H1 (cell line): ENCODE data around the gene EEF2. TPM values are rescaled to one million over a fixed set of nuclear protein-coding genes. Genes with fewer than 3 reads are reported as not detected.

Experiments used
- CTCF ChIA-PET: fragments of 300-600 bp; sonication (Branson Sonifier 250); formaldehyde crosslinking; loops from one replicate; lab custom pipeline; 2021; ENCODE audit not compliant: partially characterized antibody; lab: Charles Lee
- POLR2A ChIA-PET: fragments of 300-600 bp; sonication (Branson Sonifier 250); formaldehyde crosslinking; loops from one replicate; lab custom pipeline; 2021; ENCODE audit warnings: inconsistent platforms; ENCODE audit not compliant: partially characterized antibody; lab: Charles Lee
- DNase-seq, 2 experiments: peaks; one replicate each; pipeline versions ENCODE4 v3.0.0 to v3.0.0-alpha.2; 2010 to 2022; ENCODE audit warnings: low spot score in 2 of 2, low read depth in 1 of 2, mixed read lengths in 1 of 2
- FAIRE-seq: peaks from 2 replicates; lab custom pipeline; 2011; peaks lifted over from hg19 to GRCh38; lab: Jason Lieb, UNC
- H2AFZ ChIP-seq: 2 replicates; pipeline ENCODE4 v1.8.1; 2012; ENCODE audit warnings: low read length, inconsistent platforms
- H2AK5ac ChIP-seq: 2 replicates; pipeline ENCODE4 v1.6.1; 2013; ENCODE audit warnings: low read depth, low read length
- H2BK120ac ChIP-seq: replicated peaks from 2 replicates; pipeline ENCODE3; 2013; ENCODE audit warnings: low read depth, low read length, inconsistent platforms
- H2BK12ac ChIP-seq: 2 replicates; pipeline ENCODE4 v1.6.1; 2013; ENCODE audit warnings: low read depth, low read length
- H2BK15ac ChIP-seq: 2 replicates; pipeline ENCODE4 v1.6.1; 2013; ENCODE audit warnings: low read length
- H2BK20ac ChIP-seq: 2 replicates; pipeline ENCODE4 v1.6.1; 2013; ENCODE audit warnings: low read length
- H2BK5ac ChIP-seq: 2 replicates; pipeline ENCODE4 v1.6.1; 2013; ENCODE audit warnings: low read depth, low read length
- H3K14ac ChIP-seq: 2 replicates; pipeline ENCODE4 v1.6.1; 2013; ENCODE audit warnings: inconsistent platforms; ENCODE audit not compliant: insufficient read length
- H3K18ac ChIP-seq: 2 replicates; pipeline ENCODE4 v1.6.1; 2013; ENCODE audit warnings: low read length; ENCODE audit errors: extremely low read depth
- H3K23ac ChIP-seq: 2 replicates; pipeline ENCODE4 v1.6.1; 2013; ENCODE audit warnings: inconsistent platforms; ENCODE audit not compliant: insufficient read length
- H3K23me2 ChIP-seq: 2 replicates; pipeline ENCODE4 v1.6.1; 2013; ENCODE audit warnings: low read depth, low read length
- H3K27ac ChIP-seq: 2 replicates; pipeline ENCODE4 v1.6.1; 2011; ENCODE audit warnings: low read depth, low read length, inconsistent platforms
- H3K27me3 ChIP-seq, 4 experiments: replicated peaks in 1 of 4; 1 replicate in 1 of 4; 2 replicates in 3 of 4; pipeline versions ENCODE4 v1.6.1 to v1.8.1; 2011 to 2013; ENCODE audit warnings: low read length in 3 of 4, mild to moderate bottlenecking in 3 of 4, inconsistent platforms in 2 of 4, mixed read lengths in 2 of 4, moderate library complexity in 1 of 4; ENCODE audit not compliant: control insufficient read depth in 3 of 4, insufficient read depth in 3 of 4; ENCODE audit errors: extremely low read depth in 1 of 4
- H3K36me3 ChIP-seq, 4 experiments: 2 replicates each; pipeline versions ENCODE4 v1.6.1 to v1.8.1; 2011 to 2013; ENCODE audit warnings: mild to moderate bottlenecking in 4 of 4, low read length in 3 of 4, moderate library complexity in 2 of 4, control low read depth in 1 of 4, inconsistent platforms in 1 of 4; ENCODE audit not compliant: insufficient read depth in 4 of 4, control insufficient read depth in 2 of 4
- H3K4ac ChIP-seq: replicated peaks from 2 replicates; pipeline ENCODE3; 2013; ENCODE audit warnings: low read length, low read depth, mixed read lengths, inconsistent platforms; ENCODE audit not compliant: insufficient read length
- H3K4me1 ChIP-seq, 4 experiments: replicated peaks in 1 of 4; 1 replicate in 1 of 4; 2 replicates in 3 of 4; pipeline versions ENCODE4 v1.6.1 to v1.8.1; 2011 to 2013; ENCODE audit warnings: low read length in 3 of 4, inconsistent platforms in 2 of 4, mixed read lengths in 1 of 4; ENCODE audit not compliant: insufficient read depth in 4 of 4, control insufficient read depth in 3 of 4
- H3K4me2 ChIP-seq, 2 experiments: 2 replicates each; pipeline versions ENCODE4 v1.6.1 to v1.8.1; 2011 to 2013; ENCODE audit warnings: low read depth in 2 of 2, low read length in 2 of 2, control low read depth in 1 of 2, inconsistent platforms in 1 of 2, mild to moderate bottlenecking in 1 of 2; ENCODE audit not compliant: insufficient read depth in 1 of 2
- H3K4me3 ChIP-seq, 4 experiments: fragments of 200-600, 300-600 bp in 1 of 4; sonication (generic), shearing (Covaris generic), sonication (Bioruptor Twin) in 1 of 4; 2 replicates each; pipeline versions ENCODE4 v1.5.1 to v1.8.1; 2011 to 2016; ENCODE audit warnings: low read length in 4 of 4, low read depth in 3 of 4, control low read depth in 2 of 4, inconsistent platforms in 2 of 4, mild to moderate bottlenecking in 2 of 4, mixed read lengths in 1 of 4, moderate library complexity in 1 of 4; ENCODE audit not compliant: insufficient read depth in 2 of 4; ENCODE audit errors: extremely low read depth in 1 of 4
- H3K56ac ChIP-seq: replicated peaks from 2 replicates; pipeline ENCODE3; 2013; ENCODE audit warnings: low read depth, mild to moderate bottlenecking, mixed read lengths, low read length, inconsistent platforms; ENCODE audit not compliant: insufficient read length
- H3K79me1 ChIP-seq: 2 replicates; pipeline ENCODE4 v1.6.1; 2013; ENCODE audit warnings: low read depth, low read length, control low read depth
- H3K79me2 ChIP-seq, 2 experiments: 2 replicates each; pipeline versions ENCODE4 v1.6.1 to v1.8.1; 2012 to 2013; ENCODE audit warnings: low read length in 2 of 2, mild to moderate bottlenecking in 2 of 2, inconsistent platforms in 1 of 2; ENCODE audit not compliant: insufficient read depth in 2 of 2, control insufficient read depth in 1 of 2
- H3K9ac ChIP-seq, 4 experiments: replicated peaks in 1 of 4; 1 replicate in 1 of 4; 2 replicates in 3 of 4; pipeline versions ENCODE4 v1.6.1 to v1.8.1; 2011 to 2013; ENCODE audit warnings: low read depth in 3 of 4, low read length in 3 of 4, control low read depth in 2 of 4, mild to moderate bottlenecking in 2 of 4, moderate library complexity in 2 of 4, inconsistent platforms in 1 of 4; ENCODE audit errors: extremely low read depth in 1 of 4
- H3K9me3 ChIP-seq, 2 experiments: 2 replicates each; pipeline versions ENCODE4 v1.6.1 to v1.8.1; 2012 to 2013; ENCODE audit warnings: mild to moderate bottlenecking in 2 of 2, moderate library complexity in 2 of 2, control low read depth in 1 of 2, inconsistent platforms in 1 of 2, low read depth in 1 of 2, low read length in 1 of 2, mixed read lengths in 1 of 2; ENCODE audit not compliant: insufficient read depth in 2 of 2
- H4K20me1 ChIP-seq, 2 experiments: replicated peaks in 1 of 2; 2 replicates each; pipeline versions ENCODE3 to v1.8.1; 2011 to 2013; ENCODE audit warnings: inconsistent platforms in 2 of 2, low read length in 2 of 2, mild to moderate bottlenecking in 1 of 2; ENCODE audit not compliant: insufficient read depth in 2 of 2, control insufficient read depth in 1 of 2
- H4K5ac ChIP-seq: 2 replicates; pipeline ENCODE4 v1.6.1; 2013; ENCODE audit warnings: low read length, low read depth, mixed read lengths, inconsistent platforms; ENCODE audit not compliant: insufficient read length
- H4K8ac ChIP-seq: 2 replicates; pipeline ENCODE4 v1.8.0; 2013; ENCODE audit warnings: mild to moderate bottlenecking, moderate library complexity, low read length, inconsistent platforms; ENCODE audit not compliant: insufficient read depth; ENCODE audit errors: extremely low read depth
- H4K91ac ChIP-seq: replicated peaks from 2 replicates; pipeline ENCODE3; 2013; ENCODE audit warnings: low read length, mixed read lengths, inconsistent platforms; ENCODE audit not compliant: insufficient read length
- CTBP2 ChIP-seq: IDR thresholded peaks from 2 replicates; pipeline ENCODE4 v1.7.0; 2011; ENCODE audit warnings: borderline replicate concordance, mild to moderate bottlenecking, moderate library complexity, mixed read lengths, low read length; ENCODE audit not compliant: insufficient read depth, insufficient read length
- KDM1A ChIP-seq: fragments of 200-600, 300-600 bp; sonication (generic); IDR thresholded peaks from 2 replicates; pipeline ENCODE4 v1.7.1; 2016; ENCODE audit warnings: mild to moderate bottlenecking, low read length, borderline replicate concordance
- POU5F1 ChIP-seq: IDR thresholded peaks from 2 replicates; pipeline ENCODE4 v1.6.1; 2011; ENCODE audit warnings: low read depth, mild to moderate bottlenecking, low read length, moderate library complexity
- SIX5 ChIP-seq: IDR thresholded peaks from 2 replicates; pipeline ENCODE4 v1.6.1; 2011; ENCODE audit warnings: mild to moderate bottlenecking, low read depth, low read length
- WGBS, 2 experiments: shearing (Covaris generic) in 1 of 2; methylation state at CpG; one replicate each; pipeline versions ENCODE4 v1.1.6 to v1.1.7; 2013 to 2015; ENCODE audit warnings: low lambda C conversion rate in 2 of 2, mixed read lengths in 2 of 2, inconsistent platforms in 1 of 2, low coverage in 1 of 2, missing lambda C conversion rate in 1 of 2; ENCODE audit not compliant: insufficient replicate concordance in 2 of 2, insufficient coverage in 1 of 2, insufficient read length in 1 of 2; ENCODE audit errors: extremely low coverage in 1 of 2, missing lambda C conversion rate in 1 of 2; 5-methylcytosine and 5-hydroxymethylcytosine counted together
- polyA plus RNA-seq, 7 experiments: library from polyadenylated mRNA; depleted of rRNA in 3 of 7; stranded (reverse) in 5 of 7; unstranded in 2 of 7; fragments of >200 nt in 5 of 7; fragments of 200-250 nt in 2 of 7; gene quantifications; 1 replicate in 5 of 7; 2 replicates in 1 of 7; 4 replicates in 1 of 7; pipeline versions ENCODE4 v1.2.1 to v1.2.3, GENCODE V29; 2011 to 2013; ENCODE audit warnings: missing spikeins in 2 of 7, mixed read lengths in 2 of 7
- total RNA-seq: library from RNA; stranded (reverse); fragmentation: NEBNext Ultra II Directional; extraction: Animal tissue kit (Norgen Biotek cat#: 25700); gene quantifications from 2 replicates; pipeline ENCODE4 v1.2.1, GENCODE V29; 2021

The EEF2 gene
- total and polyA plus RNA-seq, 2 of the 8 experiments (the other 6 are each of a cell fraction or from before 2014, with no cell fraction given): 1,554 to 3,380 TPM

DNA sequence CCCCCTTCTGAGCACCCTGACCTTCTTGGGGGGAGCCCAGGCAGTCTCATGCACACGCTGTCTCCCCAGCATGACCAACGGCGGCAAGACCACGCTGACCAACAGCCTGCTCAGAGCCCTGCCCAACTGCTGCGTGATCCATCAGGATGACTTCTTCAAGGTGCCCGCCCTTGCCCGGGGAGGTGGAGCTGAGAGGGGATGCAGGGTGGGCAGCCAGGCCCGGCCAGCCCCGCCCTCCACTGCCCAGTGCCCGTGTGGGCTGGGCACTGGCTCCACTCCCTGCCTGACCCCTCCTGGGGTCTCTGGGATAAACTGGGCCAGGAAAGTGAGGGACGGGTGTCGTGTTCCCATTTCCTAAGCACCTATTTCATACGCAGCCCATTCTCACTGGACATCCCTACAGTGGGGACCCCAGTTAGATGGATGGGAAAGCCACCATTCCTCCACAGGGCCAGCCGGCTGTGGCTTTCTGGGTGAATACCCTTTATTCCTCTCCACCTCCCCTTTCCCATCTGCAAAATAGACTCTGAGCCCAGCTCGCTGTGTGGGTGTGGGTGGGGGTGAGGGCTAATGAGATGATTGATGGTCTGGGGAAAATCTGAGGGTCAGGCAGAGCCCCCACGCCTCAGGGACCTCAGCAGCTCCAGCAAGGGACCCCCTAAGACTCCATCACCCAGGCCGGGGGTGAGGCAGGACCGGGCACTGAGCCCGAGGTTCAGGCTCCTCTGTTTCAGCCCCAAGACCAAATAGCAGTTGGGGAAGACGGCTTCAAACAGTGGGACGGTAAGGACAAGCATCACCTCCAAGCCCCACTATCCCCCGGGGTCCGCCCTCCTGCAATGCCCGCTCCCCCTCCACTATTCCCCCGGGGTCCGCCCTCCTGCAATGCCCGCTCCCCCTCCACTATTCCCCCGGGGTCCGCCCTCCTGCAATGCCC, 48.5 kb downstream of the EEF2 start:
- H2AK5ac ChIP-seq: no peak overlapping the region
- no peak overlapping the region for H3K56ac ChIP-seq
- WGBS, 2 experiments: 95% methylated on average over 19 of the region's 29 CpGs; no CpG with 5 or more reads in 1 of the 2 experiments
- CTCF ChIA-PET: interaction anchor here (0.9 kb wide), 1 partner anchor 9 kb away, joined by 3 read pairs; no protein-coding TSS in a partner anchor
- no peaks in the 10 kb centered on the region for H3K9me3 ChIP-seq
- DNase-seq (no peak), FAIRE-seq (no peak)
- H3K27ac ChIP-seq: no peak overlapping the region
- no peak overlapping the region for H2BK15ac ChIP-seq
- no peak overlapping the region for H4K91ac ChIP-seq
- peaks cover 0 to 8% (median 2%) of the 10 kb centered on the region in 4 experiments; a peak in 3 of 8 replicates for H3K36me3 ChIP-seq
- no peak overlapping the region for H2BK5ac ChIP-seq
- H3K18ac ChIP-seq: no peak overlapping the region
- no peak overlapping the region for H4K8ac ChIP-seq
- peaks cover 0 to 7% of the 10 kb centered on the region in 2 experiments; a peak in 1 of 4 replicates for H3K79me2 ChIP-seq
- no peaks in the 10 kb centered on the region for H3K79me1 ChIP-seq
- no peak overlapping the region for H3K14ac ChIP-seq
- no peak overlapping the region for H3K4ac ChIP-seq
- POLR2A ChIA-PET: interaction anchor here (0.6 to 5.7 kb wide), 8 partner anchors 9 to 105 kb away, joined by 3 to 63 read pairs (median 4); partner anchors contain the start of genes DAPK3 and EEF2
- peaks cover 0 to 2% (median 0%) of the 10 kb centered on the region in 4 experiments; a peak in 1 of 7 replicates for H3K4me1 ChIP-seq
- no peak overlapping the region for H4K5ac ChIP-seq
- no peak overlapping the region for H3K9ac ChIP-seq
- H3K4me2 ChIP-seq: no peak overlapping the region
- no peak overlapping the region for H3K23ac ChIP-seq
- no peak overlapping the region for H2AFZ ChIP-seq
- no peaks in the 10 kb centered on the region; a peak in 1 of 7 replicates for H3K27me3 ChIP-seq
- no peak overlapping the region for H2BK20ac ChIP-seq
- no peak overlapping the region for H2BK12ac ChIP-seq
- peaks cover 0 to 2% of the 10 kb centered on the region in 2 experiments for H4K20me1 ChIP-seq
- H2BK120ac ChIP-seq: no peak overlapping the region
- no peak overlapping the region for H3K4me3 ChIP-seq
- H3K23me2 ChIP-seq: peaks cover 3% of the 10 kb centered on the region; the same call in 1 of the 2 replicates
- no peak for TF ChIP-seq POU5F1
- no peak for TF ChIP-seq CTBP2
- TF ChIP-seq KDM1A: no peak
- no peak for TF ChIP-seq SIX5
